ENCODE results near the gene CSF2RB. TPM values are rescaled to one million over a fixed set of nuclear protein-coding genes. Genes with fewer than 3 reads are reported as not detected.

The CSF2RB gene
- not detected in 2 replicates for total RNA-seq (2014; rRNA removed; shearing (Covaris generic))

DNA sequence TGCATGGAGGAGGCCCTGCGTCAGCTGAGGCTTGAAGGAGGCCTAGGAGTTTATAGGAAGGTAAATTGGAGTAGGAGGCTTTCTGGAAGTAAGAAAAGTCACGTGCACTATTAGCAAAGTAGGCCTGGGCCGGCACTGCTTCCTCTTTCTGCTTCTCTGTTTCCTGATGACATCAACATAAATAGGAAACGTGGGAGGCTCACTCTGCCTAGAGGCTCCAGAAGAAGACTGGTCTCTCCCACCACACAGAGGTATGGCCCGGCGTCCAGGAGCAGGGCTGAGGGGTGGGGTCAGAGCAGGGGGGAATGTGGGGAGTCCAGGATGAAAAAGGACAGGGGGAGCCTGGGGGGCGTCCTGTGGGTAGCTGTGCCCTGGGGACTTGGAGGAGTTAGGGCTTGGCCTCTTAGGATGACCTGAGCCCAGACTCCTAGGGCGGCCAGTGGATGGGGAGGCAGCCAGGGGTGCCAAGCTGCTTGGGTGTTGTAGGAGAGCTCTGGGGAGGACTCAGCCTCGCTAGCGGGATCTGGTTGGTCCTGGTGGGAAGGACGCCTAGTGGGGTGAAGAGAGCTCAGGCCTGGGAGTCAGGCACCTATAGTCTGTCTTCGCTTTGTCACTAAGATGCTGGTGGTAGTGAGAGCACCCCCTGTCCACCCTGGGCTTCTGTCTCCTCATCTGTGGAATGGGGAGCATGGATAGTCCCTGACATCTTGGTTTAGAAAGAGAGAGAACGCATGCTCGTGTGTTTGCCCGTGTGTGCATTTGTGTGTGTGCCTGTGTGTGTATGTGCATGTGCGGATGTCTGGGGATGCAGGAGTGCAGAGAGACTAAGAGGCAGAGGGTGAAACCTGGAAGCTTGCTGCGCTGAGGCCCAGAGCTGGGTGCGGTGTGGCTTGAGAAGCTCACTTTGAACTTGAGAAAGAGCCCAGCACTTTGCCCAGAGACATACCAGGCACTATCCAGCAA lies at the start of gene CSF2RB:
CSF2RB (plus strand) TSS at position 202 of the 963 bp plus-strand sequence. CDS start 8,580 bp downstream, outside the sequence.
- DNase-seq (ENCODE audit: low spot score), result no peak

DNA sequence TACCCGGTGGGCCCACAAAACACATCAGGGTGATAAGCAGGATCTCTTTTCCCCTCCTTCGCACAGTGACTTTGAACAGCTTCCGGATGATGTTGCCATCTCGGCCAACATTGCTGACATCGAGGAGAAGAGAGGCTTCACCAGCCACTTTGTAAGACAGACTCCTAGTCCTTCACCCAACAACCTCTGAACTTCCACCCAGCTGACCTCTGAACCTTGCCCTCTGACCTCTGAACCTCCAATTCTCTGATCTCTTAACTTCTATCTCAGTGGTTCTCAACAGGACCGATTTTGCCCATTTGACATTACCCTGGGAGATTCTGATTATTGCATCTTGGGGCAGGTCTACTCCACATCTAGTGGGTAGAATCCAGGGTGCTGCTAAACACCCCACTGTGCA lies 49.4 kb upstream of the CSF2RB start:
- no peak for DNase-seq (ENCODE audit: low spot score)

DNA sequence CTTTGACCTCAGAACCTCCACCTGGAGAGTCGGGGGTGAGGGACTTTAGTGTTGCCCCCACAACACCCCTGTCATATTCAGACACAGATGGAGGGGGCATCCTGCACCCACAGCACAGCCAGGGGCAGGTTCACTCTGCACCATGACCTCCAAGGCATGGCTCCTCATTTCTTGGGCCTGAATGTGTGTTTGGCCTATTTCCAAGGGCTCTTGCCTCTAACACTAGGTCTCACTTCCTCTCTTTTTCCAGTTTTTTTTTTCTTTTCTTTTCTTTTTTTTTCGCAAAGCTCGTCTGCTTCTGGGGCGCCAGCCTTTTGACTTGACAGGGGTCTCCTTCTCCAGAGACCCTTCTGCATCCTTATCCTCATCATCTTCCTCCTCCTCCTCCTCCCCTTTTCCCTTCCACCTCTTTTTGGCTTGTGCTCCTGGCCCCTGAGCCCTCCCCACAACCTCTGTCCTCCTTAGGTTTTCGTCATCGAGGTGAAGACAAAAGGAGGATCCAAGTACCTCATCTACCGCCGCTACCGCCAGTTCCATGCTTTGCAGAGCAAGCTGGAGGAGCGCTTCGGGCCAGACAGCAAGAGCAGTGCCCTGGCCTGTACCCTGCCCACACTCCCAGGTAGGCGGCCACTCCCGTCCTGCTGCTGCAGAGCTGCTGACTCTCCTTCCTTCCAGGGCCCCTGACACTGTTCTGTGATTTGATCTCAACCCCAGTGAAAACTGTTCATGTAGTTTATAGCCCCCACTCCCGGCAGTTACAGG lies 48.8 kb upstream of the CSF2RB start:
- DNase-seq (ENCODE audit: low spot score), result no peak

DNA sequence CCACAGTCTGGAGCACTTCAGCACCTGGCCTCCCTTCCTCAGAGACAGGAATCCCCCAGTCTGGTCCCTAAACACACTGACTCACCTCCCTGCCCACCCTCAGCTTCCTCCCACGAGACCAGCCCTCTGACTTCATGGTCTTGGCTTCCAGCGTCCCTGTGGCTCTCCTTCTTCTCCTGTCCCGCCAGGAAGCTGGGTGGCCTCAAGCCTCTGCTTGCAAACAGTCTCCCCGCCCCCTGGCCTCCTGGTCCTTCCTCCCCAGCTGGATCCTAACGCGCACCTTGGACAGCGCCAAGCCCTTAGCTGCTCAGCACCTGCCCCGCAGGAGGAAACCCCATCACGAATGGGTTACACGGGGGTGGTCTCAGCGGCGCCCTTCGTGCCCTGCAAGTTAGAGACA lies 48.1 kb upstream of the CSF2RB start:
- no peak for DNase-seq (ENCODE audit: low spot score)

DNA sequence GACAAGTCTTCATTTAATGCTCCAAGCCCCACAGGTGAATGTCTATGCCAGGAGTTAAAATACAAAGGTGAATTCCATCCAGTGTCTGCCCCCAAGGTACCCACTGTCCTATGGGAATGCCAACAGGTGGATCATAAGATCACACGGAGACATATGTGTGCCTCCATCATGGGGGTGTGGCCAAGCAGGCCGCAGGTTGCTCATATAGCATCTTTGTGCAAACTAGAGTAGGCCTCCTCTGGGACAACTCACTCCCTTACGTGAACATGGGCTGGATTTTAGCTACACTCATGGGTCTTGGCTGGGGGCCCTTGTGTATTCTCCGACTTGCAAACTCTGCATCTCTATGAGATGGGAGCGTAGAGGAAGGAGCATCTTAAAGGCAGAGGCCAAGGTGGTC lies 45.7 kb upstream of the CSF2RB start:
- no peak for DNase-seq (ENCODE audit: low spot score)

DNA sequence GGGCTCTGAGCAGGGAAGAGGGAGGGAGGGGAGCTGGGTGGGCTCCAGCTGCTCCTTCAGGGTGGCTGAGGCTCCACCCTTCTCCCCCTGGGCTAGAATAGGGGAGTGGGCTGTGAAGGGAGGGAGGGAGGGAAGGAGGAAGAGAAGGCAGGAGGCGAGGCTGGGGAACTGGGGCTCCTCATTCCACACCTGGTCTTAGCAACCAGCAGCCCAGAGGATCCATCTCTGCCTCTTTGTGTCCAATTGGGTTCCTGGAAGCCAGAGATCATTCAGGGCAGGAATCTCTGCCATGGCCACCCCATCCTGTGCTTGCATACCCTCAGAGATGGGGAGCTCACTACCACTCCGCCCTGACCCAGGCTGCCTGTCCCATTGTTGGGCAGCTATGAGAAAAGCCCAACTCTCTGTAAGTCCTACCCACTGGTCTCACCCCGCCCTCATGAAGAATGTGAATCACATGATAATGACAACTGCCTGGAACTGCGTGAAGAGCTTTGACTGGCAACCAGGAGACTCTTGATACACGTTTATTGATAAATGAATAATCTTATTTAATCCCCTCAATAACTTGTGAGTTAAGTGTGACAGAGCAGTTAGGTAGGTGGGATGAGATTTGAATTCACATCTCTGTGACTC lies 44.8 kb upstream of the CSF2RB start:
- DNase-seq (ENCODE audit: low spot score), result no peak

DNA sequence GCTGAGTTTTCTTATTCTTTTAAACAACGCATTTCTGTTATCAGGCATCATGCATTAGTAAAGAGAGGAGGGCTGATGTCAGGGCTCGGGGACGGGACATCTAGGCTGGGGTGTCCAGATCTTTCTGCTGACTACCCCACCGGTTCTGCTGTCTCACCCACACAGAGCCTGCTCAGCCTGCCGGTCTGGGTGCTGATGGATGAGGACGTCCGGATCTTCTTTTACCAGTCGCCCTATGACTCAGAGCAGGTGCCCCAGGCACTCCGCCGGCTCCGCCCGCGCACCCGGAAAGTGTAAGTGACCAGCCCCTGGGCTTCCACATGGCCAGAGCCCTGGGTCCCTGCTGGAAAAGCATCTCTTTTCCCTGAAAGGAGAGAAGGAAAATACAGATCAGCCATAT lies 43.2 kb upstream of the CSF2RB start:
- DNase-seq (ENCODE audit: low spot score), result no peak

DNA sequence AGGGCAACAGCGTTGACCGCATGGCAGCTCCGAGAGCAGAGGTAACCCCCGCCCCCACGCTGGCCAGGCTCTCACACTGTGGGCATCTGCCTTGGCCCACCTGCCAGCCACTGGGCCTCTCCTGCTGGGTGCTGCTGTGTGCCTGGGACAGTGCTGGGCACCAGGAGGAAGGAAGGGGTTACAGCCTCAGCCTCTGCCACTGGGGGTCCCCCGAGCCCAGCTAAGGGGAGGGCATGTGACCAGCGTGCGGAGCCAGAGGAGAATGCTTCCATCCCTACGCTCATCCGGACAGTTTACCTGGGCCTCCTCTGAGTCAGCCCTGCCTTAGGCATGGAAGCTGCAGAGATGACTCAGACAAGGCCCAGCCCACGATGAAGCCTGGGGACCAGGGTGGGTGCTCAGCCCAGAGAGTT lies 41.8 kb upstream of the CSF2RB start:
- no peak for DNase-seq (ENCODE audit: low spot score)

DNA sequence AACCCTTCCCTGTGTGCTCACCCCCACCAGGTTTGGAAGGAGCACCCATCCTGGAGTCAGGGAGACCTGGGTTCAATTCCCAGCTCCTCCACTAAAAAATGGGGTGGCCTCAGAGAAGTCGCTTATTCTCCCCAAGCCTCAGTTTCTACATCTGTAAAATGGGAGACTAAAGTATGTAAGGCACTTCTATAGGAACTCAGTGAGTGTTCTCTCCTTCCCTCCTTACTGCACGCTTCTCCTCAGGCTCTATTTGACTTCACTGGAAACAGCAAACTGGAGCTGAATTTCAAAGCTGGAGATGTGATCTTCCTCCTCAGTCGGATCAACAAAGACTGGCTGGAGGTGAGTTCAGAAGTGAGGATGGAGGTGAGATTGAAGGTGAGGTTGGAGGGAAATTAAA lies 41.3 kb upstream of the CSF2RB start:
- no peak for DNase-seq (ENCODE audit: low spot score)

DNA sequence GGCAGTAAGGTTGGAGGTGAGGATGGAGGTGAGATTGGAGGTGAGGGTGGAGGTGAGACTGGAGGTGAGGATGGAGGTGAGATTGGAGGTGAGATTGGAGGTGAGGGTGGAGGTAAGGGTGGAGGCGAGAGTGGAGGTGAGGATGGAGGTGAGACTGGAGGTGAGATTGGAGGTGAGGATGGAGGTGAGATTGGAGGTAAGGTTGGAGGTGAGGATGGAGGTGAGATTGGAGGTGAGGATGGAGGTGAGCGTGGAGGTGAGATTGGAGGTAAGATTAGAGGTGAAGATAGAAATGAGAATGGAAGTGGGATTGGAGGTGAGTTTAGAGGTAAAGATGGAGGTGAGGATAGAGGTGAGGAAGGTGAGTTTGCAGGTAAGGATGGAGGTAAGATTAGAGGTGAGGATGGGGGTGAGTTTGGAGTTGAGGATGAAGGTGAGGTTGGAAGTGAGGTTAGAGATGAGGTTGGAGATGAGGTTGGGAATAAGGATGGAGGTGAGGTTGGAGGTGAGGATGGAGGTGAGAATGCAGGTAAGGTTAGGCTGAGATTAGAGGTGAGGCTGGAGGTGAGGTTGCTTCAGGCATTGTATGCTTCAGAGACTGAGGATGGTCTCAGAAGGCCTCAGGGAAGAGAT lies 40.4 kb upstream of the CSF2RB start:
- DNase-seq (ENCODE audit: low spot score), result no peak

DNA sequence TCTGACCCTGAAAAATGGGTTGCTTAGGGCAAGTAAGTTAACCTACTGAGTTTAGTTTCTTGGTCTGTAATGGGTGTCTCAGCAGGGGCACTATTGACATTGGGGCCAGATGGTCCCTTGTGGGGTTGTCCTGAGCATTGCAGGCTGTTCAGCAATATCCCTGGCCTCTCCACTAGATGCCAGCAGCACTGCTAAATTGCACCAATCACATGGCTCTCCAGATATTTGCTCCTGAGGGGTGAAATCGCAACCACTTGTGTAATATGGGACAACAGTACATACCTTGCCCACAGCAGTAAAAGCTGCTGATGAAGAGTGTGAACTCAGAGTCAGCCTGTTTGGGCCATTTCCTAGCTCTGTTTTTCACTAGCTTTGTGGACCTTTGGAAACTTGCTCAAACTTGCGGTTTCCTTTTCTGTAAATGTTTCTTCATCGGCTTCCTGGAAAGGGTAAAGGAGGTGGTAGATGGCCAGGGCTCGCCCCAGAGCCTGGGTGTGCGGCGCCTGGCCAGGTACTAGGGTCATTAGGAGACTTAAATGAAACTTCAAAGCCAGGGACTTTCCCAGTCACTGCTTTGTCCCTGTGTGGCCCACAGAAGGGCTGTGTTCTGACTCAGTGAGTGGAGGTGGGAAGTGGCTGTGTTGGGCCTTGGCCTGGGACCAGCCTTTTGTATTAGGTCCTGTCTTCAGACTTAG lies 39.7 kb upstream of the CSF2RB start:
- peak; percentile 40 for DNase-seq (ENCODE audit: low spot score)

DNA sequence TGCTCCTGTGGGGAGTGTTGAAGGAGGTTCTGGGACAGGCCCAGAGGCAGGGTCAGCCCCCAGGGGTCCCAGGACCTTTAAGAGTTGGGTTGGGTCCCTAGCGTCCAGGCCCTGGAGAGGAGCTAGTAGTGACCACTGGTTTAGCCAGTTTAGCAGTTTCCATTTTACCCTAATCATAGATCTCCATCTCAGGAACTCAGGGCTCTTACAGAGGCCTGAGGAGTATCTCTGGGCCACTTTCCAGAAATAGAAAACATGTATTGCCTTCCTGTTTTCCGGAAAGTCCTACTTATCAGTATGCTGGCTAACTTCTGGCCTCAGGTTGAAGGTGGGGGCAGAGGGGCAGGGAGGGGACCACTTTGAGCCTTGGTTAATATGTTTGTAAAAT lies 39.1 kb upstream of the CSF2RB start:
- no peak for DNase-seq (ENCODE audit: low spot score)

DNA sequence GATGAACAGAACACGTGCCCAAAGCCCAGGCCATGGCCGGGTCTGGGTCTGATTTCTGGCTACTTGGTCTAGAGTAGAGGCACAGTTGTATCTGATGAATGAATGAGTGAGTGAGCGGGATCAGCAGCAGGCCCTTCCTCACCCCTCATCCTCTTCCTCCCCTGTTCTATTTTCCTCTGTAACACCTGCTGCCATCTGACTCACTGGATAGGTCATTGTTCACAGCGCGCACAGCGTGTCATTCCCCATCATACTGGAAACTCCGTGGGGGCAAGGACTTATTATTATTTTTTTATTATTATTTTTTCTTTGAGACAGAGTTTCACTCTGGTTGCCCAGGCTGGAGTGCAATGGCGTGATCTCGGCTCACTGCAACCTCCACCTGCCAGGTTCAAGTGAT lies 38.7 kb upstream of the CSF2RB start:
- no peak for DNase-seq (ENCODE audit: low spot score)

DNA sequence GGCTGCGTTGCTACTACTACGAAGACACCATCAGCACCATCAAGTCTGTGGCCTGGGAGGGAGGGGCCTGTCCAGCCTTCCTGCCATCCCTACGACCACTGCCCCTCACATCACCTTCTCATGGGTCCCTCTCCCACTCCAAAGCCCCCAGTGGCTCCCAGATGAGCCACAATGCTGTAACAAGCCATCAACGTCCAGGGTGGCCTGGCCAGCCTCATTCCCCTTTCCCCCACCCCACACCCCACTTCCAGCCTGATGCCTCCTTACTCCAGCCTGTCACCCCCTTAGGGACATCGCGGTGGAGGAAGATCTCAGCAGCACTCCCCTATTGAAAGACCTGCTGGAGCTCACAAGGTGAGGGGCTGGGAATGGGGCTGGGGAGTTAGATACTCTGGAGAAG lies 37.7 kb upstream of the CSF2RB start:
- no peak for DNase-seq (ENCODE audit: low spot score)

DNA sequence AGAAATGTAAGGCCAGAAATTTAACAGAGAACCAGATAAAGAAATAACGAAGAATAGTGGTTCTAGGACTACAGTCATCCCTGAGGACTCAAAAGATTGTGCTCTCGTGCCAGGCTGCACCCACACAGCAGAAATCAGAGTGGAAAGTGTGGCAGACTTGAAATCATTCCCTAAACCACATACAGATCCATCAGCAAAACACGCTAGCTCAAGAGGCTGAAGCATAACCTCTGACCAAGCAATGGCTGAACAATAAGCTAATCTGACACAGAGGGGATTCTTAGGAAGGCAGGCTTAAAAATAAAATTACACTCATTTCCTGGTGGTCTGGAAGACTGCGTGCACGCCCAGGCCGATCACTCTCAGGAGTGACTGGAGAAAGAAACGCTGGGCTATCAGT lies 33.7 kb upstream of the CSF2RB start:
- no peak for DNase-seq (ENCODE audit: low spot score)

DNA sequence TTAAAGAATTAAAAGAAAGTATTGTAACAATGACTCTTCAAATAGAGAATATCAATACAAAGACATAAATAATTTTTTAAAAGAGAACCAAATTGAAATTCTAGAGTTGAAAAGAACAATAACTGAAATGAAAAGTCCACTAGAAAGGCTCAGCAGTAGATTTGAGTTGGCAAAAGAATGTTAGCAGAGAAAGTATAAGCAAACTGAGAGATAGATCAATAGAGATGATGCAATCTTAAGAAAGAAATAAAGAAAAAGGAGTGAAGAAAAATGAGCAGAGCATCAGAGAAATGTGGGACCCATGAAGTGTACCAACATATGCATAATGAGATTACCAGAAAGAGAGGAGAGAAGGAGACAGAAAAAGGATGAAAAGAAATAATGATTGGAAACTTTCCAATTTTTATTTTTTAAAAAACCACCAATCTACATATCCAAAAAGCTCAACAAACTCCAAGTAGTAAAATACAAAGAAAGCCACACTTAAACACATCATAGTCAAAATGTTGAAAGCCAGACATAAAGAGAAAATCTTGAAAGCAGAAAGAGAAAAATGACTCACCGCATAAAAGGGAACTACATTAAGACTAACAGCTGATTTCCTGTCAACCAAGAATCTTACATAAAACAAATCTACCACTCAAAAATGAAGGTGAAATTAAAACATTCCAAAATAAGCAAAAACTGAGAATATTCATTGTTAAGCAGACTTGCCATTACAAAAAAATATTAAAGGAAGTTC lies 31.8 kb upstream of the CSF2RB start:
- DNase-seq (ENCODE audit: low spot score), result no peak

DNA sequence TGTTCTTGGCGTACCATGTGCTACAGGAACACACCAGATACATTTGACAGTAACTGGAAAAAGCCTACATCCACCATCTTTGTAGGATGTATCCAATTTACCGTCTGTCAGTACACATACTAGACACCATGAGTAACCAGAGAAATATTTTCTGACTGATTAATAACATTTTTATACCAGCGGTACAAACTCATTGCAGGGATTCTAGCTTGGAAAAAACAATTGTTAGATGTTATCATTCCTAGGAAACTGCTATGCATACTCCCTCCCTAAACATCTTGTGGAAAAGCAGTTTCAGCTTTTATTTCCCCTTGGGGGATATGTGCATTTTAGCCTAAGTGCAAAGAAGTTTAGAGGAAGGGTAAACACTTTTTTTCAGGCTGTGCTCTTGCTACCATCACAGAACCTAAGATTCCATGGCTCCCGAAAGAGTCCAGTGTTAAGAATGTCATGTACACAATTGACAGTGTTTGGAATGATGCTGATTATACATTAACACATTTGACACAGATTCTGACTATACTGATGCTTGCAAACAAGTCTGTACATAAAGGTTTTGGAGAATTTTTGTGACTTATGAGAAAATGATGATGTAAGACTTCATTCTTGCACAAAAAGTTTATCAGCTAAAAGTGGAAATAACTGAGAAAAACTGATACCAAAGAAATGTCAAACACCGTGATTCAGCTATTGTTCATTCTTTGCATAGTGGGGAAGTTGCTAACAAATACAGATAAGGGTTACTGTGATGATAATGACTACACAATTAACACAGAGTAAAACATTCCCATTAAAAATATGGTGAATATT lies 28.9 kb upstream of the CSF2RB start:
- DNase-seq (ENCODE audit: low spot score), result no peak

DNA sequence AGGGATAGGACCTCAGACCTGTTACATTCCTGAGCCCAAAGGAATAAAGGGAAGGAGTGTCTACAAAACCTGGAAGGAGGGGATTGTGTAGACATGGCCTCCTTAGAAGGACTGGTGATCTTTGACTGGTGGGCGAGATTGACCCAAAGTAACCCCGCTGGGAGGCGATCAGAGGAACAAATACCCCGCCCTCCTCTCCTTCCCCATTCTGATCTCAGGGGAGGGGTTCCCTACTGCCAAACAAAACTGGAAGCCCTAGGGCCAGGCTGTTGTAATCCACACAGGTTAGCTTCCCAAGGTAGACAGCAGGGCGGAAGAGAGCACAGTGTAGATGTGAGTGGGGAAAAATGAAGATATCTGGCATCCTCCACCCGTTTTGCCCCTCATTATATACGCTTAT lies 28.0 kb upstream of the CSF2RB start:
- DNase-seq (ENCODE audit: low spot score), result no peak

DNA sequence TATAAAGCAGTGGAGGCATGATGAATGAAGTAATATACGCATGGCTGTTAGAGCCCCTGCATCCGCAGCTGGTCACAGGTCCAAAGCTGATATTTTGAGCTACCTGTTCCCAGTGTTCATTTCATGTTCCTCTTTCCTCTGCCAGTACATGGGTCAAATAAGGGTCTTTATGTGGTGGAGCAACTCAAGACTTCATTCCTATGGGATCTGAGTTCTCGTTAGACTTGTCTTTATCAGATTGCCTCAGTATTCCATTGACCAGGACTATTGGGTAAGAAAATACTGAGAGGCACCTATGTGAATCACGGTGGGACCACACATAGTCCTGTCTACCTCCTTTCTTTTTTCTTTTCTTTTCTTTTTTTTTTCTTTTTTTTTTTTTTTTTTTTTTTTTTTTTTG lies 27.4 kb upstream of the CSF2RB start:
- no peak for DNase-seq (ENCODE audit: low spot score)

DNA sequence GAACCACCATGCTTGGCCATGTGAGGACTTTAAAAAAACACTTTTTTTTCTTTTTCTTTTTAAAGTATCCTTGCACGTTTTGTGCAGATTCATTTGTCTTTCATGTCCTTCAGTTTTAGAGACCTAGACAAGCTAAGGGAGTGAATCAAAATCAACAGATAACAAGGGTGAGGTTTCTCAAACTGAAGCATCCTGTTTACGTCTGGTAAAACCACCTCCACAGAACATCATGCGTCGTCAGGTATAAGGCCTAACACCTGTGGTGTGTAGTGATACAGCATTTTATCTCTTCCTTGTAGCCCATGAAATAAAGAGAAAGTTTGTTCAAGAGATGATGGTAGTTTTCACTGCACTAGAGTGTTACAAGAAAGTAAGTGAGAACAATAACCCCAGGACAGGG lies 26.3 kb upstream of the CSF2RB start:
- DNase-seq (ENCODE audit: low spot score), result no peak

Measured in HT-29 (cell line).